GM18520 (cell line): ENCODE measurements around the gene ZNF133.

Source experiments
- ATAC-seq: cut with Tn5 transposase; IDR thresholded peaks from one replicate; pipeline ENCODE4 v1.9.1; 2021; ENCODE audit not compliant: unreplicated experiment

The ZNF133 gene

DNA sequence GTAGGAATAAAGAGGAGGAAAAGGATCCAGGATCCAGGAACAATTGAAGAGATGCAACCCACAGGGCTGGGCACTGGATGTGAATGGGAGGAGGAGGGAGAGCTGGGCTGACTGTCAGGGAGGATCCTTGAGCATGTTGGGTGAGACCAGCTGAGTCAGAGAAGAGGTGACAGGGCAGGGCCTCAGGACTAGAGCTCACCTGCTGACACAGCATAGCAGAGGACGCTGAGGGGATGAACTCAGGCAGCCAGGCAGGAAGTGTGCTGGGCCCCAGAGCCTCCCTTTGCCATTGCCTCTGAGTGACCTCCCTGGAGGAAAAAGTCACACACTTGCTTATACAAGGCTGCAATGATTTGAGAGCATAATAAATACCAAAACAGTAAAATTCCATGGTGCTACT lies 72.3 kb downstream of the ZNF133 start:
- ATAC-seq = no peak

DNA sequence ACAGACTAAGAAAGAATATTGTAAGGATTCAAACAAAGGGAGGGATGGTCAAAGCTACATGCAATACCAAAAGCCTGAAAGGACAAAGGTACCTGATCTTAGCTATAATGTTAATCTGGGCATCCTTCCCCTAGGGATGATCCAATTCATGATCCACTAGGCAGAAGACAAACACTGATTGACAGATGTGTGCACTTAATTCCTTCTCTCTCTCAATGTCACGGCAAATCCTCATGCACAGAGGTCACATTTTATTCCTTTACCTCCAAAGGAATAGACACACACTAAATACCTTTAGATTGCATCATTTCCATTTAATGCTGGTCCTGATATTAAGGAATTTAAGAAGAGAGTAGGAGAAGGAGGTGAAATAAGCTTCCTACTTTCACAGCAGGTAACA lies 73.4 kb downstream of the ZNF133 start:
- no peak for ATAC-seq

DNA sequence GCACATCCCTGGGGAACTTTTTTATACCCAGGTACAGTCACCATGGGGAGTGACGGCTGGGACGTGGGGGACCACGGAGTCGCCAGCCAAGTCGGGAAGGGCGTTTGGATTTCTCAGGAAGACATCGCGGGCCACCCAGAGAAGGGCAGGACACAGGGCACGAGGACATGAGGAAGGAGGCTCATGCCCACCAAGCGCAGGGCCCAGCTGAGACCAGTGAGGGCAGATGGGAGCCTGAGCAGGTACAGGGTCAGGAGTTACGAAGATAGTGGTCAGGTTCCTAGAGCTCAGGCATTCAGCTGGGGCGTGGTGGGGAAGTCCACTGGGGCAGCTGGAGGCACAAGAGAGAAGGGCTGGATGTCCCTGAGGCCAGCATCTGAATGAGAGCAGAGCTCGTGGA lies 74.6 kb downstream of the ZNF133 start:
- ATAC-seq = no peak

DNA sequence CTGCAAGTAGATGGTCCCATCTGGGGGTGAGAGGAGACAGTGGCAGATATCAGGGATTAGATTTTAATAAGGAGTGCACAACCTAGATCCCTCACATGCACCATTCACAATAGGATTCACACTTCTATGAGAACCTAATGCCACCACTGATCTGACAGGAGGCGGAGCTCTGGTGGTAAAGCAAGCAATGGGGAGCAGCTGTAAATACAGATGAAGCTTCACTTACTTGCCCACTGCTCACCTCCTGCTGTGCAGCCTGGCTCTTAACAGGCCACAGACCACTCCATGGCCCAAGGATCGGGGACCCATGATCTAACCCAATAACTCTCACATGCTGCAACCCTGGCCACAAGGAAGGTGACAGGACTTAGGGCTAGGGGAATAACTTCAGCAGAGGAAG lies 75.4 kb downstream of the ZNF133 start:
- no peak for ATAC-seq

DNA sequence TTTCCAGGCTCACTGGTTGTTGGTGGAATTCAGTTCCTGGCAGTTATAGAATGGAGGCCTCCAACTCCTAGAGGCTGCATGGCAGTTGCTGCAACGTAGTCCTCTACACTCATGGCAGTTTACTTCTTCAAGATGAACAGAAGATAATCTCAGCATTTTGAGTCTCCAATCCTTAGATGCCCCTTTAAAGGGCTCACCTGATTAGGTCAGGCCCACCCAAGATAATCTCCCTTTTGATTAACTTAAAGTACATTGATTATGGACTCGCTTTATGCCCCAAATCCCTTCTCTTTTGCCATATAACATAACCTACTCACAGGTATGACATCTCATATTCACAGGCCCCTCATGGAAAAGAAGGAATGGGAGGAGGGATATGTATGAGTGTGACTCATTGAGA lies 76.4 kb downstream of the ZNF133 start:
- ATAC-seq = no peak
